HepG2 (cell line): ENCODE results near the gene GPR107. TPM values are rescaled to one million over a fixed set of nuclear protein-coding genes. Genes with fewer than 3 reads are reported as not detected.

Experiments
- CBX2 ChIP-seq, 2 experiments: fragments of 200-600 bp in 1 of 2; sonication (generic); formaldehyde crosslinking in 1 of 2; IDR thresholded peaks; 2 replicates each; pipeline versions ENCODE4 v1.7.0 to v1.8.1; 2018 to 2022; ENCODE audit warnings: low read depth in 2 of 2, low read length in 1 of 2, mild to moderate bottlenecking in 1 of 2, missing genetic modification reagents in 1 of 2
- FOXC1 ChIP-seq: sonication (generic); formaldehyde crosslinking; IDR thresholded peaks from 2 replicates; pipeline ENCODE4 v1.8.0; 2022; ENCODE audit warnings: mild to moderate bottlenecking, missing genetic modification reagents, borderline replicate concordance
- GATAD1 ChIP-seq: IDR thresholded peaks from 2 replicates; pipeline ENCODE4 v1.6.1; 2016; ENCODE audit warnings: missing genetic modification reagents, missing compliant biosample characterization
- HNRNPLL ChIP-seq: fragments of 200-400 bp; formaldehyde crosslinking; IDR thresholded peaks from 2 replicates; pipeline ENCODE4 v1.6.1; 2017; ENCODE audit warnings: mild to moderate bottlenecking, low read depth, low read length; ENCODE audit not compliant: poor library complexity, severe bottlenecking
- NAIF1 ChIP-seq: sonication (generic); formaldehyde crosslinking; IDR thresholded peaks from 2 replicates; pipeline ENCODE4 v1.5.0; 2020; ENCODE audit warnings: mild to moderate bottlenecking, missing genetic modification reagents, borderline replicate concordance
- NONO ChIP-seq, 2 experiments: fragments of 450-650 bp in 1 of 2; sonication (generic) in 1 of 2; formaldehyde crosslinking in 1 of 2; IDR thresholded peaks in 1 of 2; conservative IDR thresholded peaks in 1 of 2; 2 replicates each; pipeline versions ENCODE4 v1.6.1 to v1.8.0; 2017 to 2022; ENCODE audit warnings: mild to moderate bottlenecking in 1 of 2, missing genetic modification reagents in 1 of 2, moderate library complexity in 1 of 2
- RBAK ChIP-seq: sonication (generic); formaldehyde crosslinking; IDR thresholded peaks from 2 replicates; pipeline ENCODE4 v1.5.1; 2020; ENCODE audit warnings: mild to moderate bottlenecking, missing genetic modification reagents
- SIX4 ChIP-seq: sonication (generic); formaldehyde crosslinking; IDR thresholded peaks from 2 replicates; pipeline ENCODE4 v1.4.0; 2020; ENCODE audit warnings: missing genetic modification reagents
- ZNF331 ChIP-seq: sonication (generic); formaldehyde crosslinking; IDR thresholded peaks from 2 replicates; pipeline ENCODE4 v1.4.0; 2020; ENCODE audit warnings: missing genetic modification reagents
- ZNF501 ChIP-seq: sonication (generic); formaldehyde crosslinking; IDR thresholded peaks from 2 replicates; pipeline ENCODE4 v1.5.1; 2020; ENCODE audit warnings: mild to moderate bottlenecking, moderate library complexity, missing genetic modification reagents
- ZNF749 ChIP-seq: sonication (generic); formaldehyde crosslinking; IDR thresholded peaks from 2 replicates; pipeline ENCODE4 v1.8.0; 2022; ENCODE audit warnings: mild to moderate bottlenecking, missing genetic modification reagents, moderate library complexity, borderline replicate concordance
- ZNF790 ChIP-seq: sonication (generic); formaldehyde crosslinking; IDR thresholded peaks from 2 replicates; pipeline ENCODE4 v1.8.0; 2022; ENCODE audit warnings: missing genetic modification reagents, mild to moderate bottlenecking, borderline replicate concordance
- ZSCAN31 ChIP-seq: sonication (generic); formaldehyde crosslinking; IDR thresholded peaks from 2 replicates; pipeline ENCODE4 v1.5.0; 2020; ENCODE audit warnings: low read depth, mild to moderate bottlenecking, missing genetic modification reagents
- polyA plus RNA-seq, 8 experiments: library from polyadenylated mRNA; depleted of rRNA in 3 of 8; stranded (reverse) in 7 of 8; unstranded in 1 of 8; fragments of >200 nt; fragmentation: Illumina TruSeq in 4 of 8; extraction: Trizol in 4 of 8; gene quantifications; 2 replicates each; pipeline versions ENCODE4 v1.2.1 to v1.2.3, GENCODE V29; 2011 to 2016; ENCODE audit warnings: low read depth in 4 of 8, missing spikeins in 1 of 8, mixed read lengths in 1 of 8; ENCODE audit not compliant: insufficient read depth in 1 of 8
- total RNA-seq, 5 experiments: library from RNA; depleted of rRNA; stranded (reverse); fragments of >200 nt; fragmentation: Illumina TruSeq; extraction: Trizol; gene quantifications; 2 replicates each; pipeline ENCODE4 v1.2.3, GENCODE V29; 2016; ENCODE audit warnings: low read depth in 1 of 5
- TF ChIP-seq, protein P1 (sequence below): sonication (generic); formaldehyde crosslinking; IDR thresholded peaks from 2 replicates; pipeline ENCODE4 v1.8.1; 2023; ENCODE audit warnings: mild to moderate bottlenecking, inconsistent platforms, moderate library complexity, missing genetic modification reagents, borderline replicate concordance
- TF ChIP-seq, protein P2 (sequence below): IDR thresholded peaks from 2 replicates; pipeline ENCODE4 v1.6.1; 2016; ENCODE audit warnings: low read depth, borderline replicate concordance
- TF ChIP-seq, protein P3 (sequence below): sonication (generic); formaldehyde crosslinking; IDR thresholded peaks from 2 replicates; pipeline ENCODE4 v1.8.1; 2023; ENCODE audit warnings: mild to moderate bottlenecking, missing genetic modification reagents
- TF ChIP-seq, protein P4 (sequence below): sonication (generic); formaldehyde crosslinking; IDR thresholded peaks from 2 replicates; pipeline ENCODE4 v1.4.0; 2020; ENCODE audit warnings: mild to moderate bottlenecking, missing genetic modification reagents
- TF ChIP-seq, protein P5 (sequence below): sonication (generic); formaldehyde crosslinking; IDR thresholded peaks from 2 replicates; pipeline ENCODE4 v1.4.0; 2020; ENCODE audit warnings: missing genetic modification reagents, mild to moderate bottlenecking, borderline replicate concordance
- TF ChIP-seq, protein P6 (sequence below): sonication (generic); formaldehyde crosslinking; IDR thresholded peaks from 2 replicates; pipeline ENCODE4 v1.8.0; 2023; ENCODE audit warnings: mild to moderate bottlenecking, missing genetic modification reagents

Gene GPR107
- total and polyA plus RNA-seq, 2 of the 13 experiments (the other 11 are each of a cell fraction or from before 2014, with no cell fraction given), result 22.5 to 24.4 TPM

DNA sequence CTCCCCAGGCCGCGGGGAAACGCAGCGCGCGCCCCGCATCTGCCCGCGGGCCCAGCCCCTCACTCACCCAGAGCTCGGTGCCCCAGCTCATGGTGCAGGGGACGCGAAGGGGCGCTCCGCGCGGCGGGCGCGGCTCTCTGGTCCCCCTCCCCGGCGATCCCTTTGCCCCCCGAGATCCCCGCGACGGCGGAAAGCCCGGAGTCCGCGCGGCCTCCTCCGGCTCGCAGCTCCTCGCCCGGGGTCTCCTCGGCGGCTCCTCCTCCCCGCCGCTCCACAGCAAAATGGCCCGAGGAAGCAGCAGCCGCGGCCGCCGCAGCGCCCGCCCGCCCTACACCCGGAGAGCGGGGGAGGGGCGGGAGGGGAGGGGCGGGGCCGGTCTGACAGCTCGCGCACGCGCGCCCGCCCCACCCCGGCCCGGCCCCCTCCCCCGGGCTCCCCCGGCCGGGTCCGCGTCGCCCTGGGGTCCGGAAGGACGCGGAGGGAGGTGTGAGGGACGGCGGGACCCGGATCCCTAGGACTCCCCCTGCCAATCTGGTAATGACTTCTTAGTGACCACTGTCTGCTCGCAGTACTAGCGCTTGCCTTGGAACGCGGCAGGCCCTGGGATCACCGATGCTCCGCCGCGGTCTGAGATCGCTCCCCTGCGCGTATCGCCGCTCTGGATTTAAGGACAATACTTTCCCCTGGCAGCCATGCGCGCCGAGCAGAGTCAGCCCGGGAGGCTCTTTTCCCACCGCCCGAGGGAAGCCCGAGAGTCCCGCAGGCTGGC lies 10.6 kb upstream of the GPR107 start, which contains the start of gene FNBP1 (continued):
- TF ChIP-seq, protein P1, sequence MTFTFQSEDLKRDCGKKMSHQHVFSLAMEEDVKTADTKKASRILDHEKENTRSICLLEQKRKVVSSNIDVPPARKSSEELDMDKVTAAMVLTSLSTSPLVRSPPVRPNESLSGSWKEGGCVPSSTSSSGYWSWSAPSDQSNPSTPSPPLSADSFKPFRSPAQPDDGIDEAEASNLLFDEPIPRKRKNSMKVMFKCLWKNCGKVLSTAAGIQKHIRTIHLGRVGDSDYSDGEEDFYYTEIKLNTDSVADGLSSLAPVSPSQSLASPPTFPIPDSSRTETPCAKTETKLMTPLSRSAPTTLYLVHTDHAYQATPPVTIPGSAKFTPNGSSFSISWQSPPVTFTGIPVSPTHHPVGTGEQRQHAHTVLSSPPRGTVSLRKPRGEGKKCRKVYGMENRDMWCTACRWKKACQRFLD (CRISPR knock-in tag), result peak; percentile 83; the same call in 1 of the 2 replicates
- TF ChIP-seq CBX2 (IDR thresholded peaks at IDR 0.05; ENCODE audit: low read depth, low read length), result no peak
- TF ChIP-seq CBX2 (CRISPR knock-in tag; IDR thresholded peaks at IDR 0.05; ENCODE audit: low read depth), result no peak
- TF ChIP-seq, protein P2, sequence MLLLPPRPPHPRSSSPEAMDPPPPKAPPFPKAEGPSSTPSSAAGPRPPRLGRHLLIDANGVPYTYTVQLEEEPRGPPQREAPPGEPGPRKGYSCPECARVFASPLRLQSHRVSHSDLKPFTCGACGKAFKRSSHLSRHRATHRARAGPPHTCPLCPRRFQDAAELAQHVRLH, result 0 out of 2 replicates have a peak, but pooled peaks have one; percentile 27
- peak; percentile 22 for TF ChIP-seq ZNF501
- no peak for TF ChIP-seq NAIF1 (CRISPR knock-in tag)
- TF ChIP-seq, protein P3, sequence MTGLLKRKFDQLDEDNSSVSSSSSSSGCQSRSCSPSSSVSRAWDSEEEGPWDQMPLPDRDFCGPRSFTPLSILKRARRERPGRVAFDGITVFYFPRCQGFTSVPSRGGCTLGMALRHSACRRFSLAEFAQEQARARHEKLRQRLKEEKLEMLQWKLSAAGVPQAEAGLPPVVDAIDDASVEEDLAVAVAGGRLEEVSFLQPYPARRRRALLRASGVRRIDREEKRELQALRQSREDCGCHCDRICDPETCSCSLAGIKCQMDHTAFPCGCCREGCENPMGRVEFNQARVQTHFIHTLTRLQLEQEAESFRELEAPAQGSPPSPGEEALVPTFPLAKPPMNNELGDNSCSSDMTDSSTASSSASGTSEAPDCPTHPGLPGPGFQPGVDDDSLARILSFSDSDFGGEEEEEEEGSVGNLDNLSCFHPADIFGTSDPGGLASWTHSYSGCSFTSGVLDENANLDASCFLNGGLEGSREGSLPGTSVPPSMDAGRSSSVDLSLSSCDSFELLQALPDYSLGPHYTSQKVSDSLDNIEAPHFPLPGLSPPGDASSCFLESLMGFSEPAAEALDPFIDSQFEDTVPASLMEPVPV, result peak; percentile 55; the same call in 1 of the 2 replicates
- TF ChIP-seq ZNF749 (CRISPR knock-in tag), result peak; percentile 59; the same call in 1 of the 2 replicates
- peak; percentile 34 for TF ChIP-seq HNRNPLL
- peak; percentile 21; the same call in 1 of the 2 replicates for TF ChIP-seq FOXC1 (CRISPR knock-in tag)
- TF ChIP-seq ZSCAN31 (CRISPR knock-in tag), result peak; percentile 45; the same call in 1 of the 2 replicates
- TF ChIP-seq NONO (IDR thresholded peaks at IDR 0.05), result no peak
- peak; percentile 46; the same call in 1 of the 2 replicates for TF ChIP-seq NONO (CRISPR knock-in tag; conservative IDR thresholded peaks at IDR 0.05)
- TF ChIP-seq, protein P4, sequence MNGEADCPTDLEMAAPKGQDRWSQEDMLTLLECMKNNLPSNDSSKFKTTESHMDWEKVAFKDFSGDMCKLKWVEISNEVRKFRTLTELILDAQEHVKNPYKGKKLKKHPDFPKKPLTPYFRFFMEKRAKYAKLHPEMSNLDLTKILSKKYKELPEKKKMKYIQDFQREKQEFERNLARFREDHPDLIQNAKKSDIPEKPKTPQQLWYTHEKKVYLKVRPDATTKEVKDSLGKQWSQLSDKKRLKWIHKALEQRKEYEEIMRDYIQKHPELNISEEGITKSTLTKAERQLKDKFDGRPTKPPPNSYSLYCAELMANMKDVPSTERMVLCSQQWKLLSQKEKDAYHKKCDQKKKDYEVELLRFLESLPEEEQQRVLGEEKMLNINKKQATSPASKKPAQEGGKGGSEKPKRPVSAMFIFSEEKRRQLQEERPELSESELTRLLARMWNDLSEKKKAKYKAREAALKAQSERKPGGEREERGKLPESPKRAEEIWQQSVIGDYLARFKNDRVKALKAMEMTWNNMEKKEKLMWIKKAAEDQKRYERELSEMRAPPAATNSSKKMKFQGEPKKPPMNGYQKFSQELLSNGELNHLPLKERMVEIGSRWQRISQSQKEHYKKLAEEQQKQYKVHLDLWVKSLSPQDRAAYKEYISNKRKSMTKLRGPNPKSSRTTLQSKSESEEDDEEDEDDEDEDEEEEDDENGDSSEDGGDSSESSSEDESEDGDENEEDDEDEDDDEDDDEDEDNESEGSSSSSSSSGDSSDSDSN (CRISPR knock-in tag), result peak; percentile 63
- 0 out of 2 replicates have a peak, but pooled peaks have one; percentile 28 for TF ChIP-seq ZNF331 (CRISPR knock-in tag)
- TF ChIP-seq, protein P5, sequence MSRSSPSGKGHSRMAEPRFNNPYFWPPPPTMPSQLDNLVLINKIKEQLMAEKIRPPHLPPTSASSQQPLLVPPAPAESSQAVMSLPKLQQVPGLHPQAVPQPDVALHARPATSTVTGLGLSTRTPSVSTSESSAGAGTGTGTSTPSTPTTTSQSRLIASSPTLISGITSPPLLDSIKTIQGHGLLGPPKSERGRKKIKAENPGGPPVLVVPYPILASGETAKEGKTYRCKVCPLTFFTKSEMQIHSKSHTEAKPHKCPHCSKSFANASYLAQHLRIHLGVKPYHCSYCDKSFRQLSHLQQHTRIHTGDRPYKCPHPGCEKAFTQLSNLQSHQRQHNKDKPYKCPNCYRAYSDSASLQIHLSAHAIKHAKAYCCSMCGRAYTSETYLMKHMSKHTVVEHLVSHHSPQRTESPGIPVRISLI (CRISPR knock-in tag), result 0 out of 2 replicates have a peak, but pooled peaks have one; percentile 6
- TF ChIP-seq ZNF790 (CRISPR knock-in tag), result no peak
- TF ChIP-seq RBAK (CRISPR knock-in tag), result no peak
- peak; percentile 27 for TF ChIP-seq GATAD1 (CRISPR knock-in tag)
- TF ChIP-seq SIX4, result no peak
- TF ChIP-seq, protein P6, sequence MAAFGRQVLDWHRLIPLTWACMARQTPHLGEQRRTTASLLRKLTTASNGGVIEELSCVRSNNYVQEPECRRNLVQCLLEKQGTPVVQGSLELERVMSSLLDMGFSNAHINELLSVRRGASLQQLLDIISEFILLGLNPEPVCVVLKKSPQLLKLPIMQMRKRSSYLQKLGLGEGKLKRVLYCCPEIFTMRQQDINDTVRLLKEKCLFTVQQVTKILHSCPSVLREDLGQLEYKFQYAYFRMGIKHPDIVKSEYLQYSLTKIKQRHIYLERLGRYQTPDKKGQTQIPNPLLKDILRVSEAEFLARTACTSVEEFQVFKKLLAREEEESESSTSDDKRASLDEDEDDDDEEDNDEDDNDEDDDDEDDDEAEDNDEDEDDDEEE, result 0 out of 2 replicates have a peak, but pooled peaks have one; percentile 5
